HG03571 (cell line): ENCODE data around the gene C1QTNF6.
"Not testable (repeated sequence)": the region's sequence is repeated elsewhere in the genome, so short reads cannot be mapped to it uniquely, and the experiment has no call there.

ENCODE experiments used
- ATAC-seq: cut with Tn5 transposase; IDR thresholded peaks from one replicate; pipeline ENCODE4 v1.9.1; 2021; ENCODE audit not compliant: unreplicated experiment

C1QTNF6 gene

DNA sequence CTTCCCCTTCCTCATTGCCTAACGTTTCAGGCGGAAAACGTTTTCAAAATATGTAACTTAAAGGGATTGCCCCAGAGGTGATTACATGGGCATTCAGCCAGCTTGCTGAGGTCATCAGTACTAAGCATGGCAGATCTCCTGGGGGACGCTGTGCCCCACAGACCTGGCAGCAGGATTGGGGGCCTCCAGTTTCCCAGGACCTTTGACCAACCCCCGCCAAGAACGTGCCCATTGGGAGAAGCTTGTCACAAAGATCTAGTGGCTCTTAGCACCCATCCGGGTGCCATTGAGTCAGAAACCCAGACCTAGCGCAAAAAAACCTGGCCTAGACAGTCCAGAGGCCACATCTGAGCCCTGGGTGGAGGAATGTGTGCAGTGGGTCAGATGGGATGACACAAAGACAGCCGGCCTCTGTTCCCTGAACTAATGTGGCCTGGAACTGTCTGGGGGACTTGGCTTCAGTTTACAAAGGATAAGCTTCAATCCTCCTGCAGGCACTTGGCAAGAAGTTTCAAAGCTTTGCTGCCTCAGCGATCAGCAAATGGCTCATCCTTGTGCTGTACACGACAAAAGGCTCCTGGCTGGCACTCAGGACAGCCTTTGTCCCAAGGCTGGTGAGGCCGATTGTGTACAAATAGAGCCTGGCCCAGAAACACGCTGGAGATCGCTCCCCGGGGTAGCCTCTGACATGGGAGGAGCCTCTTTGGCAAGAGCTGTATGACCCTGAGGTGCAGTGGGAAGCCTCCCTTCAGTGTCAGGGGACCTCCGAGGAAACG, 9.5 kb downstream of the C1QTNF6 start:
- ATAC-seq = no peak

DNA sequence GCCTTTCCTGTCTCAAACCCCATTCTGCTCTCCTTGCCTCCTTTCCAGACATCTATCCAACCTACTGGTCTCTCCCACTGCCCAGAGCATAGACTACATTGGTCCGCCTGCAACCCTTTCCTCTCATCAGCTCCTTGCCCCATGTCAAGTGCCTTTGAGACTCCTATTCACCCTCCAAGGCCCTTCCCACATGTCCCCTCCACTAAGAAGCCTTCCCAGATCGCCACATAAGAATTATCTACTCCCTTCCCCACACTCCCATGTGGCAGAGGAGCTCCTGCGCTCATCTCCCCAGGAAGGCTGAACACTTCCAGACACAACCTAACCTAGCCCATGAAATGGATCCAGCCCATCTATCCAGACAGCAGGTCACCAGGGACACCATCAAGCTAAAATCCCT, 10.3 kb downstream of the C1QTNF6 start:
- ATAC-seq = no peak

DNA sequence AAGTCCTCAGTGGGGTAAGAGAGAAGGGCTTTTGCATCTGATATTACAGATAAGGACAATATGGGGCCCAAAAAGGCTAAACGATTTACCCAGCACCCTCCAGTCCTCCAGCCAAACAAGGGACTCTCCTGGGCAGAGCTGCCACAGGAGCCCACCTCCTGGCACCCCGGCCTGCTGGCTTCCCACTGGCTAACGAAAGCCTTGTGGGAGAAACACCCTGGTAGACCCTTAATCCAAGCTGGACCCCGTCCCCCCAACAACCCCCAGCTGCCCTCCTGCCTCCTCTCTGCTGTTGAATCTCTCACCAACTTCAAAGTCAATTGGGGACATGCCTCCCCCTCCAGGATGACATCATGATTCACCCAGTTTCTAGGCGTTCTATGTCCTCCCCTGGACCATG, 10.8 kb downstream of the C1QTNF6 start:
- no peak for ATAC-seq

DNA sequence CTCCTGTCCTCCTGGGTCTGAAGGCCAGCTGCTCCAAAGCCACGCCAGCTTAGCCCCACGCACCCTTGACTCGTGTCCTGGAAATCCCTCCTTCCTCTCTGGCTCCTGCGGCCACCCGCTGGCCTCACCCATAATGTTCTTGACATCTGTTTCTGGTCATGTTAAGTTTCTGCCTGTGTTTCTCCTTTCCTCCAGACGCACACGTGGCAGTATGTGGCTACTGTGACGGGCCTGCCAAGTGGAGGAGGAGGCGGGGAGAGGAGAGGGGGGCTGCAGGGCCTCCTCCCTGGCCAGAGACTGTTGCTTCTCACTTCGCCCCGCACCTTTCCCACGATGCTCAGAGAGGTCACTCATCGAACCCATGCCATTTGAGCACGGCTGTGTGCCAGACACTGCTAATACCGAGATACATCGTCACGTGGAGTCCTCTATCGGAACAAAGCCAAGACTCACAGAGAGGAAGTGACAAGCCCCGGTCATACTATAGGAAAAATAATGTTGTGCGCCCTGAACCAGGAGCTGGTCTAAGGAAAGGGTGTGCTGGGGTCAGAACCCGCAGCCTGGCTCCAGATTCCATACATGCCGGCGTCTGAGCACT, 11.5 kb downstream of the C1QTNF6 start:
- ATAC-seq = no peak

DNA sequence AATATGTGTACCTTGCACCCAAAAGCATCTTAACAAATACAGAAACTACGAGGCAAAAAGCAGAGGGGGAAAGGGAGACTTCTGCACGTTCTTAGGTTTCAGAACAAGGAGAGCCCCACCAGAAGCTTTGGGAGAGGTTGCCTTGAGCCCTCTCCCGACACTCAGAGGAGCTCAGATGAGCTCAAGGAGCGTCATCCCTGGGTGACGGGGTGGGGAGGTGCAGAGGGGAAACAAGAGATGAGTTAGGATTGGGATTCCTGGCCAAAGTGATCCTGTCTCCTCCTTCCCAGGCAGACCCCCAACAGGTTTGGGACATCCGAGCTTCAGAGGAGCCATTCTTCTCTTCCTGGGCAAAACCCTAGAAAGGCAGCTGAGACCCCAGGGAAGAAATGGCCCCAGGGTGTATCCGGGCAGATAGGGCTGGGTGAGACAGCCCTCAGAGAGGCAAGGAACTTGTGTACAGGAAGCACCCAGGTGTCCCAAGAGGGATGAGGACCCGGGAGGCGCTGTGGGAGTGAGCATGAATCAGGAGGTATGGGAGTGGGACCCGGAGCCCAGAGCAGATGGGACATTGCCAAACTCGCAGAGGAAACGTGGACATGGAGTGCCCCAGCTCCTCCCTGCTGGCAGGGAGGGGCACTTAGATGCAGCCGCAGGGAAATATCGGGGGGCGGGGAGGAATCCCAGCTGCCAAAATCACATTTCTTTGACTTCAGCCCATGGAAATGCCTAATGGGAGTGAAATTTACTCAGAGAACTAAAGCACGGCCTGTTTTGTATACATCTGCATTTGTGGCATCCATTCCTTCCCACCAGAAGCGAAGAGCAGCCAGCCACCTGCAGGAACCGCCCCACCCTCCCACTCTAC, 12.4 kb downstream of the C1QTNF6 start:
- ATAC-seq = no peak

DNA sequence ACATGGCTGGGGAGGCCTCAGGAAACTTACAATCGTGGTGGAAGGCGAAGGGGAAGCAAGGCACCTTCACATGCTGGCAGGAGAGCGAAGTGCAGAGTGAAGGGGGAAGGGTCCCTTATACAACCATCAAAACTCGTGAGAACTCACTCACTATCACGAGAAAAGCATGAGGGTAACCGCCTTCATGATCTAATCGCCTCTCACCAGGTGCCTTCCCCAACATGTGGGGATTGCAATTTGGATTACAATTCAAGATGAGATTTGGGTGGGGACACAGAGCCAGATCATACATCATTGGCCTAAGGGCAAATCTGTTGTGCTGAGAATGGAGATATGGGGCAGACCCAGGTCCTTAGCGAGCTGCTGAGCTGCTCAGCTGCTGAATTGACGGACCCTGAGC, 13.1 kb downstream of the C1QTNF6 start:
- no peak for ATAC-seq

DNA sequence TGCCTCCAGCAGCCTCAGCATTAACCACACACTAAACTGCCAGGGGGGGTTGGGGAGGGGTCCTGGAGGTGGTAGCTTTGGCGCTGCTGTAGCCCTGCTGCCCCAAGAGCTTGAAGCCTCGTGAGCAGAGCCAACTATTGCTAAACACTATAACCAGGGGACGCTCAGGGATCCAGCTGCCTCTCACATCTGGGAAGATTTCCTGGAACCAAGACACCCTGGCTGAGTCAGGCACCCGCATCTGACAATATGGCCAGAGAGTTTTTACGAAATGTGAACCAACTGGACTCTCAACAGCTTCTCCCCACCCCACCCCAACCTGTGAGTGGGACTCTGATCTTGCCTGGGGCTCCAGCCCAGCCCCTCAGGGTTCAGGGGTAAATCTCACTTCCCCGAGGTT, 14.3 kb downstream of the C1QTNF6 start:
- no peak for ATAC-seq

DNA sequence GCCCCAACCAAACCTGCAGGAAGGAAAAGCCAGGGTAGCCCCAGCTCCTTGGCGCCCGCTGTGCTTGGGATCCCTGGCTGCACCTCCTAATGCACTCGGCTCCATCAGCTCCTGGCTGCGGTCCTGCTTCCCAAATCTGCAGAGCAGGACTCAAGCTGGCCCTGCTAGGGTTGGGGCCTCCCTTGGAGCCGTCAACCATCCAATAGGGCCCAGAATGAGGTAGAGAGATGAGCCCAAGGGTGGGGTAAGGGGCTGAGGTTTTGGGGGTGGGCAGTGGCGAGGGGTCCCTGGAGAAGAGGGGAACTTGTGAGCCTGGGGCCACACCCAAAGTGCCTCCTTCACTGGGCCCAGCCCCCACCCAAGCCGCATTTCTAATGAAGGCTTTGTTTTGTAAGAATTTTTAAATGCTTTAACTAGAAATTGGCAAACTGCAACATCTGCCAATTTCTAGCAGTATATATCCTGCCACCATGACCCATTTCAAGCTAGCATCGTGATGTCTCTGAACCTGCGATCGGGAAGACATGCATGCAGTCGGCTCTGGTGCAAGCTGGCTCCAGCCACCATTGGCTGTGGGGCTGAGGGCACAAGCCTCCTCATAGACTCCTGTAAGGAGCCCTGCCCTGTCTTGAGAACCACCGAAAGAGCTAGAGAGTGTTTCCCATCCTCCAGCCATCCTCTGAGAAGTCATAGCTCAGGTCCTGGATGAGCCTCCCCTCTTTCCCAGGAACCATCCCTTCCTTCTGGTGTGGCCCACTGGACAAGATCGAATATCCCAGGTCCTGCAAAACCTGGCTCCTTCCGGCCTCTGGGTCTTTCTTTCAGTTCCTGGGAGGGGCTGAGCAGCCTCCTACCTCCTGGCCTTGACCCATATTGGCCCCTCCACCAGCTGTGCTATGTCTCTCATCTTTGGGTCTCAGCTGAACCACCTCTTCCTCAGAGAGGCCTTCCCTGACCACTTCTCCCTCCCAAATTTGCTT, 15.5 kb downstream of the C1QTNF6 start:
- no peak for ATAC-seq

DNA sequence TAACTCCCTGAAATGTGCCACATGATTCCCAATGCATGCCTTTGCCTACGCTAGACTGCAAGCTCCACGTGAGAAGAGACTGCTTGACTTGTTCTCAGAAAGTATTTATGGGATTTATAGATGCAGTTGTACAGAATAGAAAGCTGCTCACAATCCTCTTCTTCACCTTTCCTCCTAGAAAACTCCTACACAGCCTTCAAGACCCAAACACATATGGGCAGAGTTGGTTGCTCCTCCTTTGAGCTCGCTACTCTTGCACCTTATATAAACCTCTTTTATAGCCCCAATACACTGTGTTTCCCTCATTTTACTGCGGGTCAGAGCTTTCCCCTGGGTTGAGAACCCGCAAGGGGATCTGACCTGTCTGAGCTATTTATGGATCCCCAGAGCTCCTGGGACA, 16.4 kb downstream of the C1QTNF6 start:
- ATAC-seq = no peak

DNA sequence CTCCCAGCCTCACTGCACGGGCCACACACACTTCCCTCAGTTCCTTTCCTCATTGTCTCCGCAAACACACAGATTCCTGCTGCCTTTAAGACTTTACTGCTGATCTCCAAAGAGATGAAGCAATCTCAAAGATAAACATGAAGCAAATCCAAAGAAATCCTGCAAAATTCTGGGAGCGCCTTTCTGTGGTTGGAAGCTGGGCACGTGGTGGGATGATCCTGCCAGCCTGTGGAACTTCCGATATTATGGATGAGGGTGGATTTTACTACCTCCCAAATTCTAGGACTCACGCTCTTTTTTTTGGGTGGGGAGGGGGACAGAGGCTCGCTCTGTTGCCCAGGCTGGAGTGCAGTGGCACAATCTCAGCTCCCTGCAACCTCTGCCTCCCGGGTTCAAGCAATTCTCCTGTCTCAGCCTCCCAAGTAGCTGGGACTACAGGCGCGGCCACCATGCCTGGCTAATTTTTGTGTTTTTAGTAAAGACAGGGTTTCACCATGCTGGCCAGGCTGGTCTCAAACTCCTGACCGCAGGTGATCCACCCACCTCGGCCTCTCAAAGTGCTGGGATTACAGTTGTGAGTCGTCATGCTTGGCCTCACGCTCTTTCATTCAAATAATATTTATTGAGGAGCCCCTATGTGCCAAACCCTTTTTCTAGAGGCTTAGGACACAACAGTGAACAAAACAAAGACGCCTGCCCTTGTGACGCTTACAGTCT, 17.2 kb downstream of the C1QTNF6 start:
- not testable (repeated sequence) for ATAC-seq

DNA sequence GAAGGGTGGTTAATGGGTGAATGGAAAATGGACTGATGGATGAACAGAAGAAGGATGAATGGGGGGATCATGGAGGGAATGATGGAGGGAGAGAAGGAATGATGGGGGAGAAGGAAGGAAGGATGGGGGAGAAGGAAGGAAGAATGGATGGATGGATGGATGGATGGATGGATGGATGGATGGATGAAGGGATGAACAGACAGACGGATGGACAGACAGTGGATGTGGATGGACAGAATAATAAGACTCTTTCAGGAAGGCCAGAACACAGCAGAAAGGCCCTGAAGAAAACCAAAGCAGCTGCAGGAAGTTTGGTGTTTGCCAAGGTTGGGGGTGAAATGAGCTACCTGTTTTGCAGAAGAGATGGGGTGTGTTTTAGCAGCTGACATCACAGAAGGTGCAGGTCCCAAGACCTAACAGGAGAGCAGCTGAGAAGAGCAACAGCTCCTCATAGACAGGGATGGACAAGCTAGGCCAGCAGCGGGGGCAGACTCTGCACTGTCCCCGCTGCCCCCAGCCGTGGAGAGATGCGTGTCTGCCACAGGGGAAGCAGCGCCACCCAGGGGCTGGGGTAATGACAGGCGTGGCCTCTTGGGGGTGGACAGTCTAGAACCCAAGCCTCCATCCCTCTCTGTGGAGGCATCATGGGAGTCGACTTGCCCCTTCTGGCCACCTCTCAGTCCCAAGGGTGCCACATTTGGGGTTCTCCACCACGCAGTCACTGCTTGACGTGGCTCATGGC, 17.9 kb downstream of the C1QTNF6 start:
- ATAC-seq = no peak

DNA sequence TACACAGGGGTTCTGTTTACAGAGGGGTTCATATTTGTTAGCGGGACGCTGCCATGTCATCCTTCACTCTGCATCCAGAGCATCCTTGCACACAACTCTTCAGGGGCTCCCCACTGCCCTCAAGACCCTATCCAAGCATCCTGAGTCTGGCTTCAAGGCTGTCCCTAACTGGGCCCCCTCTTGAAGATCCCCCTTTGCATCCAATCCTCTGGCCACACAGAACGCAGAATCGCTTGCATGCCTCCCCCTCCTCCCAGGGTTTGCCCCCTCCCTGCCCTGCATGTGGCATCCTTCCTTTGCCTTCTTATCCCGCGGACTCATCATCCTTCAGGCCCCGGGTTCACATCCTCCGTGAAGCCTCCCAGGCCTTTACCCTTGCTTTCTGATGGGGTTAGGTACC, 18.6 kb downstream of the C1QTNF6 start:
- ATAC-seq = no peak

DNA sequence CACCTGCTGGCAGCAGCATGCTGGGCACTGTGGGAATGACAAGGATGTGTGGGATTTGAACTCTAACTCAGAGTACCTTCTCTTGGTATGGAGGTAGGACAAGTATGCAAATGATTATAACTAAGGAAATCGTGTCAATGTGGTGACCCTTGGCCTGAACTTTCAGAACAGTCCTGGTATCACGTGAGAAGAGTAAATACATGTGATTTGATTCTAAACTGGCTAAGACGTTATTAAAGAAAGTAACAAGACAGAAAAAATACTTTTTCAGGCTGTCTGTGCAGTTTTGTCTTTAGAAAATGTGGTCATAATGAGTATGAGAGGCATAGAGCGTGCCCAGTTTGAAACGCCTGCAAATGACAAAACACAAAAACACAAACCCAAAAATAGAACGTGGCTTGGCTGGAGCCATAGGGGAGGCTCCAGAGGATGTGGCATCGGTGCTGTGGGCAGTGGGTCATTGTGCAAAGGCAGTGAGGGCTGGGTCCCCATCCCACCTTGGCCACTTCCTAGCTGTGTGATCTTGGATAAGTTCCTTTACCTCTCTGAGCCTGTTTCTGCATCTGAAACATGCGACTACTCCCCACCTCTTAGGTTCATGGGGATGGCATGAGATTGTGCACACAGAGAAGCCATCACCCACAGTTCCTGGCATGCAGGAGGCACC, 19.9 kb downstream of the C1QTNF6 start:
- no peak for ATAC-seq

DNA sequence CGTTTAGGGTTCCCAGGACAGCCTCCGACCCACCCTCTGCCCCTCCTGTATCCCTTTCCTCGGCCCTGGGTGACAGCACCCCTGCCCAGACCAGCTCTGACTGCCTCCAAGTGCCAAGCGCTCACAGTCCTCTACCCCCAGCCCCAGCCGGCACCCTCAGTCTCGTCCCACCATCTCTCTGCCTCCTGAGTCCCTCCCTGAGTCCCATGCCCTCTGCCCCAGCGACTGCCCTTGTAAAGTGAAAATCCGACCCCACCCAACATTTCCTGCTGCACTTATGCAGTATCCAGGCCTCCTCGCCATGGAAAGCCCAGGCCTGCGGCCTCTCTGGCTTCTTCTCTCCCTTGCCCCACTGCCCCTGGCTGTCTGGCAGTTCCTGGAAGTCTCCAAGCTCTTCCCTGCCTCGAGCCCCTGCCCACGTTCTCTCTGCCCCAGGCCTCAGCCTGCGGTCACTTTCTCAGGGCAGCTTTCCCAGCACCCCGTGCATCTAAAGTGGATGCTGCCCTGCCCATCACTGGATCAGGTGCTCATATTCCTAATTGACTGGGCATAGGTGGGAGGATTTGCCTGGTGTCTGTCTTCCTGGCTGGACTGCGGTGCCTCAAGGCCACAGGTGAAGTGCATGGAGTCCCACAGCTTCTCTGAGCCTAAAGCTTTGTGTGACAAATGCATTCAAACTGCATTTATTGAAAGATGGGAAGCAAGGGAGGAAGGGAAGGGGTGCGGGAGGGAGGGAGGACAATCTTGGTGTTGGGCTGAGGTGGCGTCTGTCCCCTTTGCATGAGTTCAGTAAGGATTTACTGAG, 20.7 kb downstream of the C1QTNF6 start:
- no peak for ATAC-seq

DNA sequence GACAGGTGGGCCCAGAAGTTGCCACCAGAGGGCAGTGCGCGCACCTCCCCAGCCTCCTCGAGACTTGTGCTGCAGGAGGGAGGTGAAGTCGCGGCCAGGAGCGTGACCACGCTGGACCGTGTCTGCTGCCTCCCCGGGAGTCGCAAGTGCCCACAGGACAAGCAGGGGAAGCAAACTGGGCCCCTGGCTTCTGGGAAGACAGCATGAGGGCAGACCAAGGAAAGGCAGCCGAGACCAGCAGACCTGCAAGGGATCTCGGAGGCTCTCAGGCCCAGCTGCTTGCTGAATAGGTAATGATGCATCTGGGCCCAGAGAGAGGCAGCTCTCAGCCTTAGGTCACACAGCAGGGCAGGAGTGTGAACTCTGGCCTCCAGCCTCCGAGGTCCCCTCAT, 21.4 kb downstream of the C1QTNF6 start:
- no peak for ATAC-seq

DNA sequence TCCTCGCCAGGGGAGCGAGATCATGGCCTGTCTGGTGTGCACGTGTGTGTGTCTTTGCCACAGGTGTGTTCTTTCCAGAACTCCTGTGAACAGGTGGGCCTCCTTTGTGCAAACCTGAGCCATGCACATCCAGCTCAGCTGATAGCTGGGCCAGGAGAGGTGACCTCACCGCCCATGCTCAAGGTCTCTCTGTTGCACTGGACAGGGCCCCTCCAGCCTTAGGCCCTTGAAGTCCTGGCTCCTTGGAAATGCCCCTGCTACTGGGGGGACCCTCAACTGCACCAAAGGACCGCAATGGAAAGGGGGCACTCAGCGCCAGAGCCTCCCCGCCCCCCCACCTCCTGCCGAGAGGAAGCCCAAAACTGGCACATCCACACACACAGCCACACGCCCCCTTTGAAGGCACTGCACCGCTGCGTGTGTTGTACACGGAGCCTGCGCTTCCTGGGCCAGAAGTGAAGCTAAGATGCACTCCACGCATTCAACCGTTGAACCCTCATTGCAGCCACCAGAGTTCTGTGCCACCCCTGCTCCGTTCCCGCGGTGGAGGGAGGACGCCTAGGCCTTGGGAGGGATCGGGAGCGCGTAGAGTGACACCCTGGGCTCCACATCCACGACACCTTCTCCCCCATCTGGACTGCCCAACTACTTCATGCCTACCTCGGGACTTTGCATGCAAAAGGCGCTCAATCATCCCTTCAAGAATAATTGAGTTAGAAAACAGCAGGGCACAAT, 21.9 kb downstream of the C1QTNF6 start:
- no peak for ATAC-seq

DNA sequence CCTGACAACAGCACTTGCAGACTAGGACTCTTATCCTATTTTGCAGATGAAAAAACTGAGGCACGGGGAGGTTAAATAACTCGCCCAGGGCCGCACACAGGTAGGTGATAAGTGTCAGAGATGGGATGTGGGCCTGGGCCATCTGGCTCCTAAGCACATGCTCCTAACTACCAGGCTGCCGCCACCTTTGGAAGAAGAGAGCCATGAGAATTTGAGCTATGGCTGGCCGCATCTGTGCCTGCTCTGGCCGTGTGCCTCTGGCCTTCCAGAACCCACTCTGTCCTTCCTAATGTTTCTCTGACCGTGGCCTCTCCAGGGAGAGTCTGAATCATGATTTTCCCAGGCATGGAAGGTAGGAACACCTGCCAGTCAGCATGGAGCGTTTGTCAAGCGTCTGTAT, 23.0 kb downstream of the C1QTNF6 start:
- ATAC-seq = no peak
